NCI-H1436 treated with DMSO at 0.1 percent for 48 hours (cell line): ENCODE results near the gene EIF2B2.

Experiments used
- DNase-seq: peaks from one replicate; lab custom pipeline; 2025; lab: John Stamatoyannopoulos, UW

Gene EIF2B2

DNA sequence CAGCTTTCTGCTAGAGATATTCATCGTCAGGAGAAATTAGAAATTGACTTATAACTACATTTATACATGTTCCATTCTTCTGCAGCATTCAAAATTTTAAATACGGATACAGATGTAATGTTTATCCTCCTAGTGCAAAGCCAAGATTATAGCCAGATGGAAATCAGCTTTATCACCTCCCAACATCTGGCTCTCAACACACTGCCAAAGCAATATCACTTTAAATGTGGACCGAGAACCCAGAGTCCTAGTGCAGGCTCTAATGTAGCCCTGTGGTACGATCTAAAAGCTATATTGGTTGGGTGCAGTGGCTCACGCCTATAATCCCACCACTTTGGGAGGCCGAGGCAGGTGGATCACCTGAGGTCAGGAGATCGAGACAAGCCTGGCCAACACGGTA, 42.0 kb downstream of the EIF2B2 start:
- DNase-seq = no peak

DNA sequence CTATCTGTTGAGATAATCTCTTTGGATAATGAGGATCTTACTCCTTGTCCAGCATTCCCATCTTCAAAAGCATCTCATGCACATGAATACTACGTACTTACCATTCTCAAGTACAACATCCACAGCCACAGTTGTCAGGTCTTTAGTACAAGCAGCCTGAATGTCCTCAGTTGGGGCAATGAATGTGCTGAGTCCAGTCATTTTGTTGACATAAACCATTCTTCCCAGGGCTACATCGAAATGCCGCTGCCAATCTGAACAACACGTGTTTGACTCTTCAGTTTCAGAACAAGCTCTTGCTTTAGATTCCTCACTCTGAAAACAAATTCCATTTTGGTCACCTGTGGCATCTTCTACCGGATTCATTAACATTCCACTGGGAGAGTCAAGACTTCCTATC, 43.6 kb downstream of the EIF2B2 start:
- no peak for DNase-seq

DNA sequence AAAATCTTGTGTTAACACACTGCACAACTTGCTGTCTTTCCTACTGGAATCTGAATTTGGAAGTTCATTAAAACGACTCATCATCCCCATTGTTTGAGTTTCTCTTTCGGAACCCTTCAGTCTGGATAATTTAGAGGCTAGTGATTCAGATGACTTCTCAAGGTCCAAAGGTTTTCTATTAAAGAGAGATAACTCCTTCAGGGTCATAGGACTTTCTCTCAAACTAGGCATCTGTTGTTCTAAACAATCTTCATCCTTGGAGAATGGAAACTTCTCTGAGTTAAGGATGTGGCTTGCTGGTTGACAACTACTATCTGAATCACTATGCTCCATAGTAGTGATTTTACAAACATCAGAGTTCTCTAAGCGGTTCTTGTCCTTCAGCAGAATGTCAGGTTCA, 44.2 kb downstream of the EIF2B2 start:
- DNase-seq = no peak

DNA sequence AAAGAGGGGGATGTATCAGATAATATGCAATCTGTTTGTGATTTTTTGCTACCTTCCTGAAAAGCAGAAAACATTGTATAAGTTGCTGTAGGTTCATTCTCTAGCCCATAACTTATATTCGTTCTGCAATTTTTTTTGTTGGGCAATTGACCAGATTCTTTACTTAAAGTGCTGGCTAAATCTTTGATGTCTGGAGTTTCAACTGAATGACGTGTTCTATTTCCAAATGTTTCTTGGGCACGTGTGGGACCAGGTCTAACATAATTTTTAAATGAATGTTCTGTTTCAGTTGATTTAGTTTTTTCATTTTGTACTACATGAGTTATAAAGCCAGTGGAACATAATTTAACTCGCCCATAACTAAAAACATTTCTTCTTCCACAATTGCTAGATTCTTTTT, 44.8 kb downstream of the EIF2B2 start:
- DNase-seq = no peak

DNA sequence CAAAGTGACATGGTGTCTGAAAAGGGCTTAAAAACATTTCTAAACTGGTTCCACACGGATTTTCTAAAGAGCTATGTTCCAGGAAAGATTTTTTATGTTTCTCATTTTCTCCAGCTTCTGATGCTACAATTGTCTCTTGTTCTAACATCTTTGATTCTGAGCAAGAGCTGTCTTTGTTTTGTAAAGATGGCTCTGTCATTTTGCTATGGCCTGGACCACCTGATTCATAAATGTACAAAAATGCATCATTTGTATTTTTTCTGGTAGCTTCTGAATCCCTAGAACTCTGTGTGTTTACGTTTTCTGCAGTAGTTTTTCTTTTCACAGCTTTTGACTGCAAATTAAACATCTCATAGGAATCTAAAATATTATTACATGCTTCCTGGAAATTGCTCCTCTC, 45.4 kb downstream of the EIF2B2 start:
- DNase-seq = no peak

DNA sequence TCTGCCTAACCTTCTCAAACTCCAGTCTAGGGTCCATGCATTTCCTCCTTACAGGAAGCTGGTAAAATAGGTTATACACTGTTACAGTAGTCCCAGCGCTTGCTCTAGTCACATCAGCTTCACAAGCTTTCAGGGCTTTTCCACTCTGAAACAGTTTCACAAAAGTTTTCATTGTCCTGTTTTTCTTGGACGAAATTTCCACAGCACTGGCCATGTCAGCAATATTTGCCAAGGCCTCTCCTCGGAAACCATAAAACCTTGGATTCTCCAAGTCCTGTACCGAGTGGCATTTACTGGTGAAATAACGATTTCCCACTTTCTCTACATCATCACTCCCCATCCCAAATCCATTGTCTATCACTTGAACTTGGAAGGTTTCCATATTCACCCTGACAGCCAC, 46.4 kb downstream of the EIF2B2 start:
- no peak for DNase-seq

DNA sequence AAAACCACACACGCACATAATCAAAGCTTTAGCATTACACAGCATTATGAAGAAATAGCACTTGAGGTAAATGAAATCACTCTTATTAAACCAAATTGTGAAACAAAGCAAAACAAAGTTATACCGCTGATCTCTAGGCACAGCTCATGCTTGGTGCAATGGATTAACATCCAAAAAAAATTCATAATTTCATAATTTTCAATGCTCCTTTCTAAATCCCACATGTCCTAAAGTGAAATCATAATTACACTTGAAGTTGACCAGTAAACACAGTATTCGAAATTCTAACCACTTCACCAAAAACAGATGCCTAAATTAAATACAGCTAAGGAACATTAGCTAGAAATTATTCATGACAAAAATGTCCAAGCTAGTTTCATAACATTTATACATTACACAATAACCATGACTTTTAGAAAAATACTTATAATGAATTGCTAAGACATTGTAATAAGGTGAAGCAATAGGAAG, 47.0 kb downstream of the EIF2B2 start:
- no peak for DNase-seq

DNA sequence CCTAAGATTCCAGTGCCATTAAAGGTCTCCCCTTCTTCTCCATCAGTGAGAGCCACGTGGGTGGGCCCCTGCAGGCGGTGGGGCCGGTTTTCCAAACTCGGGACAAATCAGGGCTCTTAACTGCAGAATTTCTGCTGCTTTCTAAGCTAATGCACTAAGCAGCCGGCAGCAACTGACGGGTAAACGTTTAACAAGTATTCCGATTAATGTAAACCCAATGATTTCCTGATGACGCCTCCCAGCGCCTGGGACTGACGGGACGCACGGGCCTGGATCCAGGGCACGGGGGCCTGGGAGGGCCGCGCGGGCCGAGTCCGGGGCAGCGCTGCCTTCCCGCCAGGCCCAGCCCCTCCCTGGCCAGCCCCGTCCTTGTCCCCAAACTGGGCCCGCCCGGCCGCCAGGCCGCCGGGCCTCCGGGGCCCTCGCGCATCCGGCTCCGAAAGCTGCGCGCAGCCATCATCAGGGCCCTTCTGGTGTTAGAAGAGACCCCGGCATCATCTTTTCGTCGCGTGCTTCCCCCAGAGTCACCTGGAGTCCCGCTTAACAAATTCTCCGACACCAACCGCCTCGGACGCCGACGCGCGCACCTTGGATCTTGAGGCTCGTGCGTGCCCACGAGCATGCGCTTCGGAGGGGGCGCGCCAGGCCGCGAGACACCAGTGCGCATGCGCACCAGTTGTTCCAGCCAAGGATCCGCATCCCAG, 48.3 kb downstream of the EIF2B2 start, which contains the start of gene MLH3:
Gene MLH3, minus strand, starts transcription at position 616 of the 704 bp plus-strand sequence. CDS start 1,812 bp downstream, outside the sequence.
- peak; percentile 54 for DNase-seq

DNA sequence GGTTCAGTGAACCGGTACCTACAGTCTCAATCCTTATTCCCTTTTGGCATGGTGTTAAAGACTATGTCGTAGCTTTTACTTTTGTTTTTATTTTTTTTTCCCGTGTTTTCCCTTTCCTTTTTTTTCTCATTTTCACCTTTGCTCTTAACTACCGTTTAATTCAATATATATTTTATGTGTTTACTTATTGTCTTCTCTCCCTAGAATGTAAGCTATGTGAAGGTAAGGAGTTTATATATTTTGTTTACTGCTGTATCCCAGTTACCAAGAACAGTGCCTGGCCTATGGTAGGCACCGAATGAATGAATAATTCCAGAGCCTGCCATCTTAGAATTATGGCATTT, 48.8 kb downstream of the EIF2B2 start:
- no peak for DNase-seq

DNA sequence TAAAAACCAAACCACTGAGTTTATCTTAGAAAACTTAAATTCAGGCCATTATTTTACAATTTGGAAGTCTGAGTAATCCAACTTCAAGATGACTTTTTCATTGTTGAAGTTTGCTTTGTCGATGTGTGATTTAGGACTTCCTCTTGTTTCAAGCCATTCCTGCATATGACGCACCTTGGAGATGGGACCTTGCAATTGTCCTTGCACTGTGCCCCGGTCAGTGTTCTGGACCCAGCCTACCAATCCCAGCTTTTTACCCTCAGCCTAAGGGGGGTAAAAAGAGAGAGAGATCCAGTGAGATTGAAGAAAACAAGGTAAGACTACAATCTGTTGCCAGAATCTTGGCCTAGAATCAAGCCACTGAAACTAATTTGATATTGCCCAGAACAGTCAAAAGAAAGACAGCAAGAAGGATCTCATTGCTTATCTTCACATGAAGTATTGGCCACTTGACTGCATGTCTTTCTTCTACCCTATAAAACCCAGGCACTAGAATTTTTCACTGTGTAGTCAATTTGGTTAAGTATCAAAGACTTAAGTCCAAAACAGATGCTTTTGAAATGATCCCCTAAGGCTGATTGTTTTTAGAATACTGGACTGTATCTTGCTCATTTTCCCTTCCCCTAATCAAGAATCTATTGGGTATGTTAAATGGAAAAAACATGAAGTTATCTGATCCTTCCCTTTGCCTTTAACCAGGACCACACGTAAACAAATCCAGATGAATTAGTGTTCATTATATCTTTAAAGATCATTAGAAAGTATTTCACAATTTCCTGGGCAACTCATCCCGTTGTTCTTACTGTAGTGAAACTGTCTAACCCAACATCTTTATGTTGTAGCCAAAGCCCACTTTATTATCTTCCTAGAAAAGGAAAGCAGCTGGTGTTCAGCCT, 50.9 kb downstream of the EIF2B2 start:
- no peak for DNase-seq

DNA sequence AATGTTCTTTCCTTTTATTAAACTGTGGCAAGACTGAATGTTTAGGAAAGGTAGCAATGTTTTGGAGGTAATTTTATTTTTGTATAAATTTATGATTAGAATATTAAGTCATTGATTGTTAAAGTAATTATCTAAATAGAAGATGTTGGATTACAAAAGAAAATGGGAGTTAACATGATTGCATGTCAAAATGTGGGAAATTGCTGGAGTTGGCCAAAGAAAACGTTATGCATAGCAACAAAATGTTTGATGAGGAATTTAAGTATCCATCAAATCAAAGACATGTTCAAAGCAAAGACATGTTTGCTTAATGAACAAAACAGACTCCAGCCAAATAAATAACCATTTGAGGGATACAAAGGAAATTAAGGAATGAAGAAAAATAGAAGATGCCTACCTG, 51.7 kb downstream of the EIF2B2 start:
- DNase-seq = no peak

DNA sequence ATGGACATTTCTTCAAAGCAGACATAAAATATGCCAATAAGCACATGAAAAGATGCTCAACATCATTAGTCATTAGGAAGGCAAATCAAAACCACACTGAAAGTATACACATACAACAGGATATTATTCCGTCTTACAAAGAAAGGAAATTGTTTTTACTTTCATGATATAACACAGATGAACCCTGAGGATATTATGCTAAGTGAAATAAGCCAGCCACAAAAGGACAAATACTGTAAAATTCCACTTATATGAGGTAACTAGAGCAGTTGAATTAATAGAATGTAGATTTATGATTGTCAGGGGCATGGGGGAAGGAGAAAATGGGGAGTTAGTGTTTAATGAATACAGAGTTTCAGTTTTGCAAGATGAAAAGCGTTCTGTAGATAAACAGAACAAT, 56.9 kb downstream of the EIF2B2 start:
- DNase-seq = no peak

DNA sequence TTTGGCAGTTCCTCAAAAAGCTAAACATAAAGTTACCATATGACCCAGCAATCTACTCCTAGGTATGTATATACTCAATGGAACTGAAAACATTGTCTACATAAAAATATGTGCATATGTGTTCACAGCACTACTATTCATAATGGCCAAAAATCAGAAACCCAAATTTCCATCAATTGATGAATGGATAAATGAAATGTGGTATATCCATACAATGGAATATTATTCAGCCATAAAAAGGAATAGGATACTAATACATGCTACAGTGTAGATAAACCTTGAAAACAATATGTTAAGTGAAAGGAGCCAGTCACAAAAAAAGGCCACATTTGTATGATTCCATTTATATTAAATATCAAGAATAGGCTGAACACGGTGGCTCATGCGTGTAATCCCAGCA, 57.7 kb downstream of the EIF2B2 start:
- no peak for DNase-seq
